Upper lobe of right lung (tissue), 1 donor: ENCODE data around the gene EIF5. TPM values are rescaled to one million over a fixed set of nuclear protein-coding genes. Genes with fewer than 3 reads are reported as not detected.
A peak's percentile ranks its signal among the peaks of the same experiment; 100 is the strongest.

ENCODE experiments used
- ATAC-seq: fragments of 200-7000 bp; cut with Tn5 transposase; one replicate; pipeline ENCODE4 v1.9.1; 2020; ENCODE audit warnings: mild to moderate bottlenecking, moderate library complexity
- DNase-seq: peaks from one replicate; pipeline ENCODE4 v3.0.0-alpha.2; 2020
- H3K27ac ChIP-seq: fragments of 200-600 bp; one replicate; pipeline ENCODE4 v1.8.0; 2022
- H3K27me3 ChIP-seq: fragments of 200-600 bp; one replicate; pipeline ENCODE4 v1.8.0; 2022; ENCODE audit warnings: mild to moderate bottlenecking
- H3K36me3 ChIP-seq: fragments of 200-600 bp; one replicate; pipeline ENCODE4 v1.8.0; 2022
- H3K4me1 ChIP-seq: fragments of 200-600 bp; one replicate; pipeline ENCODE4 v1.8.0; 2022
- H3K4me3 ChIP-seq: fragments of 200-600 bp; one replicate; pipeline ENCODE4 v1.8.0; 2022; ENCODE audit warnings: mild to moderate bottlenecking
- H3K9me3 ChIP-seq: fragments of 200-600 bp; one replicate; pipeline ENCODE4 v1.8.0; 2022
- intact Hi-C: fragments of 100-400 bp; cut with DNase I; formaldehyde crosslinking; loops from one replicate; pipeline ENCODE4 v1.11.0; 2022
- total RNA-seq: library from RNA; stranded (reverse); fragmentation: NEBNext Ultra II Directional; extraction: Animal tissue kit (Norgen Biotek cat#: 25700); gene quantifications from one replicate; pipeline ENCODE4 v1.2.1, GENCODE V29; 2021
- TF ChIP-seq, protein P1 (sequence below): fragments of 200-600 bp; IDR thresholded peaks from one replicate; pipeline ENCODE4 v1.8.0; 2022; ENCODE audit warnings: antibody characterized with exemption
- donor health status: DM: no; HTN: yes; CAD: no; lungs with severe emphysema.

Gene EIF5
- total RNA-seq, 1 donor from 2014 or later: 245 TPM

DNA sequence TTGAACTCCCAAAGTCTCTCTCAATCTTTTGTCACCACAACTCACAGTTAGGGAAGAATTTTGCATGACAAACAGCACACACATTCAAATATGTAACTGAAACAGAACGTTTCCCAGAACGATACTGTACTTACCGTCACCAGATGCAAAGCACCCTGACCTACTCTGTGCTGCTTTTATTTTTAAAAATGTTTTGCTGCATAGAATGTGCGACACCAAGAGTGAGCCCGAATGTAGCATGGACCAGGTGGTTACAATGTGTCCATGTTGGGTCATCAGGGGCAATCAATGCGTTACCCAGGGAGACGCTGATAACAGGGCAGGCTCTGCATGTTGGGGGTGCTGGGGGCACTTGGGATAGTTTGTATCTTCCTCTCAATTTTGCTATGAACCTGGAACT is 14.6 kb upstream of the EIF5 start:
- DNase-seq: no peak

DNA sequence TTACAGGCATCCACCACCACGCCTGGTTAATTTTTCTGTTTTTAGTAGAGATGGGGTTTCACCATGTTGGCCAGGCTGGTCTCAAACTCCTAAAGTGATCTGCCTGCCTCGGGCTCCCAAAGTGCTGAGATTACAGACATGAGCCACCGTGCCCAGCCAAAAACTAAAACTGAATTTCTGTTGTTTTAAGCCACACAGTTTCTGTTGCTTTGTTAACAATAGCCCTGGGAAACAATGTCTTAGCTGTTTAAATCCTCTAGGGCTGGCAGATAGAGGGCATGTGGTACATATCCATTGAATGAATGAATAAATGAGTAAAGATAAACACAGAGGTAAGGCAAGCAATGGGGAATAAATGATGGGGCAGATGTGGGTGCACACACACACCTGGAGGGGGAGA is 8.0 kb upstream of the EIF5 start:
- intact Hi-C loops: no loop called here
- ATAC-seq: no peak
- no peak overlapping the region for H3K4me3 ChIP-seq
- no peaks in the 10 kb centered on the region for H3K4me1 ChIP-seq
- no peaks in the 10 kb centered on the region for H3K27me3 ChIP-seq
- TF ChIP-seq, protein P1, sequence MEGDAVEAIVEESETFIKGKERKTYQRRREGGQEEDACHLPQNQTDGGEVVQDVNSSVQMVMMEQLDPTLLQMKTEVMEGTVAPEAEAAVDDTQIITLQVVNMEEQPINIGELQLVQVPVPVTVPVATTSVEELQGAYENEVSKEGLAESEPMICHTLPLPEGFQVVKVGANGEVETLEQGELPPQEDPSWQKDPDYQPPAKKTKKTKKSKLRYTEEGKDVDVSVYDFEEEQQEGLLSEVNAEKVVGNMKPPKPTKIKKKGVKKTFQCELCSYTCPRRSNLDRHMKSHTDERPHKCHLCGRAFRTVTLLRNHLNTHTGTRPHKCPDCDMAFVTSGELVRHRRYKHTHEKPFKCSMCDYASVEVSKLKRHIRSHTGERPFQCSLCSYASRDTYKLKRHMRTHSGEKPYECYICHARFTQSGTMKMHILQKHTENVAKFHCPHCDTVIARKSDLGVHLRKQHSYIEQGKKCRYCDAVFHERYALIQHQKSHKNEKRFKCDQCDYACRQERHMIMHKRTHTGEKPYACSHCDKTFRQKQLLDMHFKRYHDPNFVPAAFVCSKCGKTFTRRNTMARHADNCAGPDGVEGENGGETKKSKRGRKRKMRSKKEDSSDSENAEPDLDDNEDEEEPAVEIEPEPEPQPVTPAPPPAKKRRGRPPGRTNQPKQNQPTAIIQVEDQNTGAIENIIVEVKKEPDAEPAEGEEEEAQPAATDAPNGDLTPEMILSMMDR: no peak
- H3K36me3 ChIP-seq: no peaks in the 10 kb centered on the region
- no peak overlapping the region for H3K27ac ChIP-seq
- DNase-seq: no peak
- no peaks in the 10 kb centered on the region for H3K9me3 ChIP-seq

More for the DNA sequence above, 14.6 kb upstream of the EIF5 start:
- no peaks in the 10 kb centered on the region for H3K27me3 ChIP-seq
- no peaks in the 10 kb centered on the region for H3K36me3 ChIP-seq
- H3K4me1 ChIP-seq: peaks cover 6% of the 10 kb centered on the region
- intact Hi-C loops: no loop called here
- TF ChIP-seq, protein P1: no peak
- H3K9me3 ChIP-seq: no peaks in the 10 kb centered on the region
- H3K27ac ChIP-seq: no peak overlapping the region
- H3K4me3 ChIP-seq: no peak overlapping the region
- no peak for ATAC-seq

GRCh38 chr14:103328941-103329340 is 5.1 kb upstream of the EIF5 start:
- no peak overlapping the region for H3K27ac ChIP-seq
- H3K27me3 ChIP-seq: no peaks in the 10 kb centered on the region
- TF ChIP-seq, protein P1: no peak
- H3K4me1 ChIP-seq: peaks cover 11% of the 10 kb centered on the region
- no peaks in the 10 kb centered on the region for H3K9me3 ChIP-seq
- DNase-seq (no peak), ATAC-seq (no peak)
- intact Hi-C loops: no loop called here
- no peak overlapping the region for H3K4me3 ChIP-seq
- H3K36me3 ChIP-seq: no peaks in the 10 kb centered on the region

DNA sequence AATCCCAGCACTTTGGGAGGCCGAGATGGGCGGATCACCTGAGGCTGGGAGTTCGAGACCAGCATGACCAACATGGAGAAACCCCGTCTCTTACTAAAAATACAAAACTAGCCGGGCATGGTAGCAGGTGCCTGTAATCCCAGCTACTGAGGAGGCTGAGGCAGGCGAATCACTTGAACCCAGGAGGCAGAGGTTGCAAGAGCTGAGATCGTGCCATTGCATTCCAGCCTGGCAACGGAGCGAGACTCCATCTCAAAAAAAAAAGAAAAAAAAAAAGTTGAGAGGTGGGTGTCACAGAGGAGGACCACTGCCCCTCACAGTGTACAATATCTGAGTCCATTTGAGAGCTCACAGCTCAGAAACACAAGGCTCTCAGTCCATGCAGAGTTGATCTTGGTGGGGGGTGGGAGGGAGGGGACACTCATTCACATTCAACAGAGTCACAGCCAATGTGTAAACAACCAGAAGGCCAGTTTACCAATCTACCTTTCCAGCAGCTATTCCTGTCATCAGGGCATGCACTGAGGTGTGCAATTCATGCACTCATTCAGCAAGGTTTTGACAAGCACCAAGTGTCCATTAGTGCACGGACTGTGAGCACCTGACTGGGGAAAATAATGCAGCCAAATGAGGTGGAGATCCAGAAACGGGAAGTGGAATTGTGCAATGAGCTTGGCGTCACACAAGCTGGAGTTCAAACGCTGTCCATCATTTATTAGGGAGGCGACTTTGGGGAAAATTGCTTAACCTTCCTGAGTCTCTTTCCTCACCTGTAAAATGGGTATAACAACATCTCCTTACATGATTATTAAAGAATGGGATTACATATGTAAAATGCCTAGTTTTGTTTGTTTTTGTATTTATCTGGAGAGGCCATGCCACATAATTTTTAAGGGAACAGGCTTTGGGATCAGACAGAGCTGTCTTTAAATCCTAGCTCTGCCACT is 4.4 kb upstream of the EIF5 start:
- no peaks in the 10 kb centered on the region for H3K36me3 ChIP-seq
- H3K27ac ChIP-seq: no peak overlapping the region
- TF ChIP-seq, protein P1: no peak
- H3K4me1 ChIP-seq: peaks cover 11% of the 10 kb centered on the region
- H3K9me3 ChIP-seq: no peaks in the 10 kb centered on the region
- intact Hi-C loops: no loop called here
- no peaks in the 10 kb centered on the region for H3K27me3 ChIP-seq
- ATAC-seq (peak; percentile 0), DNase-seq (no peak)
- H3K4me3 ChIP-seq: no peak overlapping the region

DNA sequence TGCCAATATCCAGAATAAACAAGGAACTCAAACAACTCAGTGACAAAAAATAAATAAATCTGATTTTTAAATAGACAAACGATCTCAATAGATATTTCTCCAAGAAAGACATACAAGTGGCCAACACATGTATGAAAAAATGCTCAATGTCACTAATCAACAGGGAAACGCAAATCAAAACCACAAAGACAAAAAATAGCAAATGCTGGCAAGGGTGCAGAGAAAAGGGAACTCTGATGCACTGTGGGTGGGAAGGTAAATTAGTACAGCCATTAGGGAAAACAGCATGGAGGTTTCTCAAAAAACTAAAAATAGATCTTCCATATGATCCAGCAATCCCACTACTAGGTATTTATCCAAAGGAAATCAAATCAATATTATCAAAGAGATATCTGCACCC is 3.5 kb upstream of the EIF5 start:
- no peaks in the 10 kb centered on the region for H3K27me3 ChIP-seq
- ATAC-seq (no peak), DNase-seq (no peak)
- intact Hi-C loops: no loop called here
- H3K4me3 ChIP-seq: no peak overlapping the region
- peaks cover 15% of the 10 kb centered on the region for H3K4me1 ChIP-seq
- TF ChIP-seq, protein P1: no peak
- no peak overlapping the region for H3K27ac ChIP-seq
- no peaks in the 10 kb centered on the region for H3K9me3 ChIP-seq
- H3K36me3 ChIP-seq: peaks cover 4% of the 10 kb centered on the region
